Stimulated activated CD4-positive, alpha-beta T cell treated with anti-CD3 and anti-CD28 coated beads, Interleukin-4, amount 100 ng/mL, for 48 hours (primary cell): Measurements from ENCODE around the gene SPATS2.
A peak's percentile ranks its signal among the peaks of the same experiment; 100 is the strongest.

Experiments used
- DNase-seq, 2 donors: peaks; one replicate each; pipeline ENCODE4 v3.0.0-alpha.2; 2020; ENCODE audit warnings: low read depth in 2 of 2

Gene SPATS2

DNA sequence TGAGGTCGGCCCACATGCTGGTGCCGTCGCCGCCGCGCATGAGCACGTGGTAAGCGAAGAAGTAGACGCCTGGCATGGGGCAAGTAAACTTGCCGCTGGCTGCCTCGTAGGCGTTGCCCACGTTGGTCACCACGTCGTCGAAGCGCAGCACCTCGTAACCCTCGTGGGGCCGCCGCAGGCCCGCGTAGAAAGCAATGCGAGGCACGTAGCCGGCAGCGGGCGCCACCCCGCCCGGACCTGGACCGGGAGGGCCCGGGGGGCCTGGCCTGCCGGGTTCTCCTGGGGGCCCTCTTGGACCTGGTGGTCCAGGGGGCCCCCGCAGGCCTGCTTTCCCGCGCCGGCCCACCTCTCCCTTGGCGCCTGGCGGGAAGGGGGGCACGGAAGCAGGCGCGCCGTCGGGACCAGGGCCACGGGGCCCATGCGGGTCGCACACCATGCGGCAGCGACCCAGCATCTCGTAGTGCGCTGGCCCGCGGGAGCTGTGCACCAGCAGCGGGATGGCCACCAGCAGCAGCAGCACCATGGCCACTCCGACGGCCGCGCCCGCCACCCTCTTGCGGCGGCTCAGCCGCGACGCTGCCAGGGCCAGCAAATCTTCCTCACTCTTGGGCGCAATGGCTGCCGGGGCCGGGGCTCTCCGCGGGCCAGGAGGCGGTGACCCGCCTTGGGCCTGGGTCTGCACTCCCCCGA, 31.2 kb upstream of the SPATS2 start:
- DNase-seq = no peak

DNA sequence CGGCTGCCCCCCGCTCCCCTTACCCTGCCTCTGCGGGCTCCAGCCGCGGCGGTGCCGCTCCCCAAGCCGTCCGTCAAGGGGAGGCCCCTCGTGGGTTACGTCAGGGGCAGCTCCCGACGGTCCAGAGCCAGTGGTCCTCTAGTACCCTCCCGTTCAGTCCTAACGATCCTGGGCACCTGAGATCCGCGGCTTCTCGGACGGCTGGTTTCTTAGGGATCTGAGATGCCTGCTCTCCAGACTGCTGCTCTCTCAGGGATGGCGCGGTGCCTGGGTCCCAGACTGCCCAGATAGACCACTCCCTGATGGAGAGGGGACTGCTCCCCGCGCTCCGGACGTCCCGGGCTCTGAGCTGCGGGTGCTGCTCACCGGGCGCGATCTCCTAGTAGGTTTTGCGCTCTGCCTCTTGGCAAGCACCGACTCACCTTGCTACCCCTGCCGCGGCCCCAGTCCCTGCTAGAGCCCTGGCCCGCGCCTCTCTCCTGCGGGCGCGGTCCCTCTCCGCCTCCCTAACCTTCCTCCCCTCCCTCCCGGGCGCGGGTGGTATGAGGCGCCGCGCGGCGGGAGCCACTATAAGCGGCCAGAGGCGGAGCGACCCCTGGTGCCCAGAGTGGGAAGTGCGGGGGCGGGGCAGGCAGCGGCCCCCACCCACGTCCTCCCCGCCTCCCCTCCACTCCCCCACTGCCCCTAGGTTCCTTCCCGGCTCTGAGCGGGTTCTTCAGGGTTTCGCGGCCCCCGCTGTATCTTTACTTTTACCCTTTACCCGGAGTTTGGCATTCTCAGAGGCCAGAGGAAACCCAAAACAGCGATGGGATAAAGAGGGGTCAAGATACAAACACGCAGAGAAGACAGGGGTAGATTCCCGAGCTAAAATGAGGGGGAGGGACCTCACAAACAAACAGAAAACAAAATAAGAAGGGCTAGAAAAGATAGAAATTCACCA, 30.3 kb upstream of the SPATS2 start, which contains the start of gene C1QL4:
Gene C1QL4 (minus strand): TSS at position 544 of the 940 bp plus-strand sequence. CDS start 711 bp downstream, outside the sequence.
- peak; percentile 83 to 89 for DNase-seq

DNA sequence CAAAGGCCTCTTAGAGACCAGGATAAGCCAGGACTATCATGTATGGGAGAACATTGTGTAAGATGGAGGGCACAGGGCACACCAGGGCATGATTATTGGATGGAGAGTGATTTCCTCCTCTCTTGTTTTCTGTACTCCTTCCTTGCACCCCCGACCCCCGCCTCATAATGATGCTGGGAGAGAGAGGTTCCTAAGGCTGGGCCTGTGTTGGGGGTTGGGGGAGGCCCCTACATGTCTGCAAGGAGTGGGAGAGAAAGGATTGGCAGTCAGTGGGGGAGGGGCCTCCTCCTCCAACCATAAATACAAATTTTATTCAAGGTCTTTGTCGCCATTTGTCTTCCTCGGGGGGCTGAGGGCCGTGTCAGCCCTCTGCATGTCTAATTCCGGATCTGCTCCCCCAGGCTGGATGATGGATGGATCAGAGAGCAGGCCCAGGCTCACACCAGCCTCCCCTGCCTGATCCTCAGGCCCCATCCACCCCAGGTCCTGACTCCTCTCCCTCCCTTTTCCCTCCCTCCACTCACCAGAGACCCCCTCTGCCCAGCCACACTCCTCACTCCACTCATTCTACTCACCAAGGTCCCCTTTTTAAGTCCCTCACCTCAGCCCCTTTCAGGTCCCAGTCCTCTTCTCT, 28.3 kb upstream of the SPATS2 start:
- DNase-seq = no peak

DNA sequence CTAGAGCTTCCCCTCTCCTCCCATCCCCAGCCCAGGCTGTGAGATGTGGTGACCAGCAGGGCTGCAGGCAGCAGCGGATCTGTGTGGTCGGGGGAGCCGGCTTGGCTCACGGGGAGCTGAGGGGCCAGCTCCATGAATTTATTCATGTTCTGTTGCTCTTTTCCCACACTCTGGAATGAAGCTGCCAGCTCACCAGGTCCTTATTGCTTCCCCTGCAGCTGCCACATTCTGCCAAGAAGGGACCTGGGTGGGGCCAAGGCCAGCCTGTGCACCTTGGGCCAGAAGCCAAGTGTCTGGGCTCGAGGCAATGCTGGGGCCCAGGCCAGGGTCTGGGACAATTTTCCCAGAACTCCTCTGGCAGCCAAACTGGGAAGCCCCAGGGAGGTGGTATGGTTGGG, 27.8 kb upstream of the SPATS2 start:
- DNase-seq = no peak

DNA sequence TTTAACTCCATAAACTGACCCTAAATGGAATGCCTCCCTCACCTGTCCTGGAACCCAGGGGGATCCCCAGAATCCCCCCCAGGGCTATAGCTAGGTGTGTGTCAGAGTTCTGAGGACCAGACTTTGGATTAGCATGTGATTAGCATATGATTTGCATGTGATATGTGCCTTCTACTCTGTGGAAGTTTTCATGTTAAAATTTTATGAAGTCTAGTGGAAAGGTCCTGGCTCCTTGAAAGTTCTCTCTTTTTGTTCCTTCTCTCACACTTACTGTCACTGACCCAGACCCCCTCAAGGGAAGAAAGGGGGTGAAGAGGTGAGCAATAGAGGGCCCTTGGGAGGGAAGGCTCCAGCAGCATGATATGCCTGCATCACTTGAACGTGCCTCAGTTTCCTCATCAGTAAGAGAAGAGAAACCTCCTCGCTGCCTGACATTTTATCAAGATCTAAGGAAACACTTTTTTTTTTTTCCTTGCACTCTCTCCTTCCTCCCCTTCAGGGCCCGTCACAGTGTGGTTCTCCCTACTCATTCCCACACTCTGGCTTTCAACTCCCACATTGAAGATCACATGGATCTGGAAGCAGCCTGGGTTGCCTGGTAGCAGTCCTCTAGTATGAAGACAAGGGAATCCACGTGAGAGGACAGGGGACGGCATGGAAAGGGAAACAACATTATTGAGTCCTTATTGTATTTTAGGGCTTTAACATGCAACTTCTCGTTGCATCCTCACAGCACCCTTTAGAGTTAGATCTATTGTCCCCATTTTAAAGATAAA, 27.0 kb upstream of the SPATS2 start:
- DNase-seq = no peak

DNA sequence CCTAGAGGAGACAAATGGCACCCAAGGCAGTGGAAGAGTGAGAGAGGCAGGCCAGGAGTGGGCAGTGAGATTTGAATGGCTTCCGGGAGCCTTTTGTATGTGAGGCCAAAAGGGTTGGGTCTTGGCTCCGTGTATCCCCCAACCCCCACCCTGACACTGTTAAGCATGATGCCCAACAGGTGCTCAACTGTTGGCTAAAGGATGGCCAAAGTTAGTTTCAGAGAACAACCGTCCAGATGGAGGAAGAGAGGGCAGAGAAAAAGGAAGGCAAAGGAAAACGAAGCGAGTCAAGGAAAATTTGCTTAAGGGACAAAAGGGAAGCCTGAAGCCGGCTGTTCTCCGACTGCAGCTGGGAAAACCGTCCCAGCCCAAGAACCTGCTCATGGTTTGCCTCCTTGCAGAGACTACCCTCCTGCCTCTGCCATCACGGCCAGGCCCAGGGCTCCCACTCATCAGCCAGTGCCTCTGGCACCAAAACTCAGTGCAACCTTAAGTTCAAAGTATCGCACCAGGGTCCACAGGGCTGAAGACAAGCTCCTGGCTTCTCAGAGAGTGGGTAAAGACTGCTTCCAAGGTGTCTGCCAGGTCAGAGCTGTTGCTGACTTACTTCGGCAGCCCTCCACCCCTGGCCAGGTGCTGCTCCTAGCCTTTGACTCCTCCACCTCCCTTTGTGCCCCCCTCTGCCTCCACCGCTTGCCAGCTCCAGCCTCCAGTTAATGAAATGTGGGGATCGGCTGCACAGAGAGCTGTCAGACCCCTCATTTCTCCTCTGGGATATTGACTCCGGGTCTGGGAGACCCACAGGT, 26.1 kb upstream of the SPATS2 start:
- no peak for DNase-seq

DNA sequence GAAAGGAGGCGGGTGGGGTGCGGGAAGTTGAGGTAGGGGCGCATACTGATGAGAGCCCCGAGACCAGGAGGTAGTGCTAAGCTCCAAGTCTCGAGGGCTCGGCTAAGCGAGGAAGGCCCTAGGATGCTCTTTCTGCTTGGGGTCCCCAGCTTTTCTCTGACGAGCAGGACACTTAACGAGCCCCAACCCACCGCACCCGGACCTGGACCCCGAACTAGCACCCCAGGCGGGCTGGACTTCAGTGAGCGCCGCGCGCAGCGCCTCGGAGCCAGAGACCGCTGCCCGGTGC, 25.5 kb upstream of the SPATS2 start:
- DNase-seq = no peak

DNA sequence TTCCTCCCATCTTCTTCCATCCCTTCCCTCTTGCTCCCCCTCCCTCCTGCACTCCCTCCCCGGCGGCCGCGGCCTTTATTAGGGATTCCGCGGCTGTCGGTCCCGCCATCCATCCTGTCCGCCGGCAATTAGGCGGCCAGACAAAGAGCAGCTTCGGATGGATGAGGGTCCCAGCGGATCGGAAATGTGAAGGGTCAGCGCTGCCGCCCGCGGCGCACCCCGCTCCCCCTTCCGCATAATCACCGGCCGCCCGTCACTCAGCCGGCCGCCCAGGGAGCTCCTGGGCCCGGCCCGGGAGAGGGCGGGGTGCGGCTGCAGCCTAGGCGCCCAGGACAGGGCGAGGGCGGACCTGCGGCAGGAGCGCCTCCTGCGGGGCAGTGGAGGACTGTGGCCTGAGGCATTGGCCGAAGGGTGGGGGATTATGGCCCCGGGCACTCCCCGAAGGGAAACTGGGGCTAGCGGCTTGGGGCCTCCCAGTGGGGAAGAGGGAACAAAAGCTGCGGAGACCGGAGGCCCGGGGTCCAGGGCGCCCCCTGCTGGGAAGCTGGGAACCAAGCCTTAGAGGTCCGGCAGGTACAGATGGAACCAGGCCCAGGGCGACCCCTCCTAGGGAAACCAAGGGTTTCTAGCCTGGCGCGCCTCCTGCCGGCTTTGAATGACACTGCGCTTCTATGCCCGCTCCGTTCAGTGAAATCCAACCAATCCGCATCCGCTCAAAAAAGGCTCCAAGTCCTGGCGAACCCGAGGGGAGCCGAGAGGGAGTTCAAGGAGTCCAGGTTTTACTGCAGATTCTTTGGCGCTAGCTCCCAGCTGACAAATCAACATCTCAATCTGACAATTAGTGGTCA, 25.0 kb upstream of the SPATS2 start:
- peak; percentile 81 to 84 for DNase-seq

DNA sequence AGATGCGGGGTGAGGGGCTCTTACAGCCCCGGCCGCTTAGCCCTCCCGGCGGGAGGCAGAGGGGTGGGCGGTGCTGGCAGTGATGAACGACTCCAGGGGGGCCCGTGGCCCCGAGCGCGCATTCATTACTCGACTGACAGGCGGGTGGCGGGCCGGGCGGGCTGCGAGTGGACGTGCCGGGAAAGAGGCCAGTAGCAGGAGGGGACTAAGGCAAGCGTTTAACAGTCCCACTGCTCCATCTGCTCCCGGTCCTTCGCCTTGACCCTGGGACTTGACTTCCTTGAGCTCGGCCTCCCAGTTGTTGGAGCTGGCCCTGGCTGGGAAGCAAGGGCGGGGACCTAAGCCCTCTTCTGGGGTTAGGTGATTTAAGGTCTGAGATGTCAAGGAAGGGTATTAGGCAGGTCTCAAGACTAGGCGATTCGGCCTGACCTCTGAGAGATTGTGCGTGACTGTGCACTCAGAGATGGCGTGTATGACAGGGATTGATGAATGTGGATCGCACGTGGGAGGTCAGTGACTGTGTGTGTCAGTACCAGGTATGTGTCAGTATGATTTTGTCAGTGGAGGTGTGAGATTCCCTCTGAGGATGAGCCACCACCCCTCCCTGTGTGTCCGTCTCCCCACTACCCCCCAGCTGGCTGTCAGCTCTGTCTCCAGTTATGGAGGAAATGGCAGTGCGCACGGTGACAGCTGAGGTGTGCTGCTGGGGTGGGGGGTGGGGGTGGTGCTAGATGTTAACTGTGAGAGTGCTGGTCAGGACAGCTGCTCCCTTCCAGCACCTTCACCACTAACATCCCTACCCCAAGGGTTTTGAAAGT, 24.1 kb upstream of the SPATS2 start:
- DNase-seq = no peak

DNA sequence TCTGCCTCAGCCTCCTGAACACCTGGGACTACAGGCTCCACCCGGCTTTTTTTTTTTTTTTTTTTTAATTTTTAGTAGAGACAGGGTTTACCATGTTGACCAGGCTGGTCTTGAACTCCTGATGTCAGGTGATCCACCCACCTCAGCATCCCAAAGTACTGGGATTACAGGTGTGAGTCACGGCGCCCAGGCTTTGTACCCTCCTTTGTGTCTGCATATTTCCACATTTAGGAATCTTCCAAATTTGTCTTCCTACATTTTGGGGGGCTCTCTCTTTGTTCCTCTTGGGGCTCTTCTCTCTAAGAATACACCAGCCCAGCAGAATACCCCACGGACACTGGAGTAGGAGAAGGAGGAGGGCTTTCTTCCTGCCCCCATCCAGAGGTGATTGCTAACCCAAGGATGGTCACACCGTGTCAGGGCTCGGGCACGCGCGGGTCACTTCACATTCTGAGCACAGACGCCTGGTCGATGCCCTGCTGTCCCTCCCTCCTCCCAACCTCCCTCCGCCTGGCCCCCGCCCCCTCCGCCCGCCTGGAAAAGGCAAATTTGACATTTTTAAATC, 22.7 kb upstream of the SPATS2 start:
- no peak for DNase-seq

DNA sequence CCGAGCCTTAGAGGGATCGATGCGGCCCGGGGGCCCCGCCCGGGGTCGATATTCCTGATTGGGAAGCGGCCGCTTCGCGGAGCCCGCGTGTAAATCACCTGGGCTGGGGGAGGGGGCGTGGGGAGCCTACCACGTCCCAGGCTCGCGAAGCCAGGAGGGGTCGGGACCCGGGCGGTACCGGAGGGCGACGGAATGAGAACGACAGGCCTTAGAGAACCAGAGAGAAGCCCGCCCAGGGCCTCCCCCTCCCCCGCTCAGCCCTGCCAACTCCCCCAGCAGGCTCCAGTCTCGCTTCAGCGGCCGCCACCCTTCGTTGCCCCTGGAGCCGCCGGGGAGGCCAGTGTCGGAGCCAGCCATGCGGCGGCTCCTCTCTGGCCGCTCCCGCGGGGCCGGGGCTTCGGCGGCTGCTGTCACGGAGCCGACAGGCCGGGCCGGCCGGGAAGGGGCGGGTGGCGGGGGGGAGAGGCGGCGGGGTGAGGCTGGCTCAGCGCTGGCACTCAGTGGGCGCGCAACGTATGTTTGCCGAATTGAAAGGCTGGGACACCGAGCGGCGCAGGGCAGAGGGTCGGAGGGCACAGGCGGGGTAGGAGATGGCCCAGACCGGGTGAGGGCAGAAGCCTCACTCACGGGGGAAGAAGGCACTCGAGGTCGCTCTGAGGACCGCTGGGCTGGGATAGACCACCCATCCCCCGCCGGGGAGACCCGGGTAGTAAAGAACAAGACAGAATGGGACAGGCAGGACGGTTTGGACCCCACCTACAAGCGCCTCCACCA, 22.0 kb upstream of the SPATS2 start:
- no peak for DNase-seq

DNA sequence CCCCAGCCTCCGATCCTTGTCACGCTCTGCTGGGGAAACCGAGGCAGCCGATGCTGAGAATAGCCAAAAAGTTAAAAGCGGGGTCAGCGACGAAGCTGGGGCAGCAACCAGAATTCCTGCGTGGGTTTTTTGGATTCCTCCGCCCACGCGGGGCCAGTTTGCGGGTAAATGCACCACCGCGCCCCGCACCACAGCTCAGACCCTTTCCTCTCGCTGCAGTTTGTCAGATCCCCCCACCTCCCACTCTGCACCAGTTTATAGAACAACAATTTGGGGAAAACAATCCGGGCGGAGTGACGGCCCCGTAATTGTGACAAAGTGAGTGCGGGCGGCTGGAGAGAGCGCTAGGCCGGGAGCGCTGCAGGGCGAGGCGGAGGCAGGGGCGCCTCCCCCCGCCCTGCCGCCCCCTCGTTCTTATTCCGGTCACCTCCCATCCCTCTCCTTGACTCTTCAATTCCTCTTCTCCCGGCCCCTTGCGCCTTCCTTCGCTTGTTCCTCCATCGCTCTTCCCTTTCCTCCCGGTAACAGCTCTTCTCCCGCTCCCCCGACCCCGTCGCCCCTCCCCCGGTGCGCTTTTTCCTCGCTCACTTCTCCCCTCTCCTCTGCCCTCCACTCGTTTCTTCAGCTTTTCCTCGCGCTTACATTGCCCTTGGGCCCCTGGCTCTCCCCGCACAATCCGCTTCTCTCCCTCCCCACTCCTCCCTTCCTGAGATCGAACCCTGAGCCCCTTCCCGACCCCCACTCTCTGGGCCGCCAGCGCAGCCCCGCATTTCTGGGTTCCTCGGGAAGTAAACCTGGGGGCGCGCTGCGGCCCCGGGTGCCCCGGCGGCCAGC, 21.2 kb upstream of the SPATS2 start:
- no peak for DNase-seq

DNA sequence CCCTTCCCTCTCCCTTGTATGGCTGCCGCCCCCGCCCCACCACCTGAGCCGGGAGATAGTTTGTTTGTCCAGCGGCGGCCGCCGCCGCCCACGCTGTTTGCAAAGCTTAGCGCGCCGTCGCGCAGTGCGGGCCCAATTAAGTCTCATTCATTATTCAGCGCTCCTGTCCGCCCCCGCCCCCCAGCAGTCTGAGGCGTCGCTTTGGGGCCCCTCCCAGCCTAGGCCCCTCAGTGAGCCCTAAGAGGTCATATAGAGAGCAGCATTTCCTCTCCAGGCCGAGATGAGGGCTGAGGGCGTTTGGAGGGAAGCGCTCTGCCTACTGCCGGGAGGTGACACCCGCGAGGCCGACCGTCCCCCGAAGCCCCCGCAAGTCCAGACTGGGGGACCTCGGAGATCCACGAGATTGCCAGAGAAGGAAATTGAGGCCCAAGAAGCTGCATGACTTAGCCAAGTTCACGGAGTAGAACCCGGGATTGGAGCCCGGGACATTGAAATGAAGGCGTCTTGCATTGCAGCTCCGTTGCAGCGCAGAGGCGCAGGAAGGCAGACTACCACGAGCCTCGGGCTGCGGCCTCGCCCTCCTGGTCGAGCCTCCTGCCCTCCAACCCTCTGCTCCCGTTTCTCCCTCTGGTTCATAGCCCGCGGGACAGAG, 20.5 kb upstream of the SPATS2 start, which contains the start of gene DNAJC22:
Gene DNAJC22 (plus strand): TSS at position 230 of the 652 bp plus-strand sequence. CDS start 1,985 bp downstream, outside the sequence.
- no peak for DNase-seq

DNA sequence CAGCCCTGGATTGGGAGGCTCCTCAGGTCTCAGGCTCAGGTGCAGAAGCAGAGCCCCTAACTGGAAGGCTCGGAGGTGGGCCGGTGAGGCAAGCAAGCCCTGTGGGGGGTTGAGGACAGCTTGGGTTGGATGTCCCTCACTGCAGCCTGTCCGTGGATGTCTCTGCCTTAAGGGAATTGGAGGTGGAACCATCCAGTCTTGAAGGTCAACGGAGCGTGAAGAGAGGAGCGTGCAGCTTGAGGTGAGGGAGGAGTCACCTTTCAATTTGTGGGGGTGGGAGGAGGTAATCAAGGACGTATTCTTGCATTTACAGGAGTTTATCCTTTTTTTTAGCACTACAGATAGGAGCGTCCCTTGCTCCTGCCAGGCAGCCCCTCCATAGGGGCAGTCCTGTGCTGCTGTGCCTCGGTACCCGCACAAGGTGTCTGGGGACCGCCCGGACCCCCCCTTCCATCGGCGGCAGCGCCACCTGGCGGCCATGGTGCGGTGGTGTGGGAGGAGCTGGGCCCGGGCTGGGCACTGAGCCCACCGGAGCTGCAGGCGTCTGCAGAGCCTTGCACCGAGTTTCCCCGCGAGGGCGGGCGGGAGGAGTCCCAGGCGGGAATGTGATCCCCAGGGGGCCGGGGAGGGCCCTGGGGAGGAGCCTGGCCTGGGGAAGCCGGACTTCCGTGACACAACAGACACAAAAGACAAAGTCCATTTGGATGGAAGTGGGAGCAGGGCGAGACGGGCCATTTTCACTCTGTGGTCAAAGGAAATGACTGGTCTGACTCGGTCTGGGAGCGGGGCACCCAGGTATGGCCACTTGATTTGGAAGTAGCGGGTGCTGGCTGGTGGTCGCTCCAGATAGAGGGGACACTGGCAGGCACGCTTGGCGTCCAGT, 19.7 kb upstream of the SPATS2 start:
- DNase-seq = peak; percentile 67 to 82

DNA sequence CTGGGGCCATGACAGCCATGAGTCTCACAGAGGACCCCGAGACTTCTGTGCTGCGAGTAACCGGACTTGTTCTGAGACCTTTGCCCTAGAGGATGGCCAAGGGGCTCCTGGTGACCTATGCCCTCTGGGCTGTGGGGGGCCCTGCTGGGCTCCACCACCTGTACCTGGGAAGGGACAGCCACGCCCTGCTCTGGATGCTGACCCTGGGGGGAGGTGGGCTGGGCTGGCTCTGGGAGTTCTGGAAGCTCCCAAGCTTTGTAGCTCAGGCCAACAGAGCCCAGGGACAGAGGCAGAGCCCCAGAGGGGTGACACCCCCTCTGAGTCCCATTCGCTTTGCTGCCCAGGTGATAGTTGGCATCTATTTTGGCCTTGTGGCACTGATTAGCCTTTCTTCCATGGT, 18.5 kb upstream of the SPATS2 start:
- no peak for DNase-seq

DNA sequence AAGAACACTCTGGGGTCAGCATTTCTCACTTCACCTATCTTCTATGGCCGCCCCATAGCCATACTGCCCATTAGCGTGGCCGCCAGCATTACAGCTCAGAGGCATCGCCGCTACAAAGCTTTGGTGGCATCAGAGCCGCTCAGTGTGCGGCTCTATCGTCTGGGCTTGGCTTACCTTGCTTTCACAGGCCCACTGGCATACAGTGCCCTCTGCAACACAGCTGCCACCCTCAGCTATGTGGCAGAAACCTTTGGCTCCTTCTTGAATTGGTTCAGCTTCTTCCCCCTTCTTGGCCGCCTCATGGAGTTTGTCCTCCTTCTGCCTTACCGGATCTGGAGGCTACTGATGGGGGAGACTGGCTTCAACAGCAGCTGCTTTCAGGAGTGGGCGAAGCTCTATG, 18.0 kb upstream of the SPATS2 start:
- no peak for DNase-seq
